ENCODE data around the gene EYA2.

EYA2 gene

DNA sequence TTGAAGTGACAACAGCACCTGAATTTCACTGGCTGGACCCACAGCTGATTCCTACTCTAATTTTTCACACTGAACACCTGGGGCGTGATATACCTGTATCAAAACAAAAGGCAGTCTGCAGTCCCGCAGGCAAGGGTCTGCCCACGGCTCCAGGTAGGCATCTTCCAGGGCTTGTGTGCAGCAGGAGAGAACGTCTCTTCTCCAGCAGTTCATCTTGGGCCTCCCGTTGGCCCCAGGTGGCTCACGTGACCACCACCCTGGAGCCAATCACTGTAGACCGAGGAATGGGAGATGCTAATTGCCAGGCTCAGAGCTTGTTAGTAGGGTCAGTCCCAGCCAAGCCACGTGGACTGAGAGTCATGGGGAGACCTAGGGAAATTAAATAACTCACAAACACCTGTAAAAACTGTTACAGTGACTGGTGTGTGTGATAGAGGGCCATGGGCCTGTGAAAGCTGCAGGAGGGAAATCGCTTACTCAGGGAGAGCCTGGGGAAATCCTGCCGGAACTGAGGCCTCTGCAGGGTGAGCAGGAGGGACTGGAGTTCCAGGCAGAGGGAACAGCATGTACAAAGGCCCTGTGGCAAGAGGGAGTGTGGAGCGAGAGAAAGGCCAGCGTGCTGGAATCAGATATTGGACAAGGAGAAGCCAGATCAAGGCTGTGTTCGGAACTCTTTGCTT, 83.4 kb downstream of the EYA2 start:
- in situ Hi-C loops (cut with MboI; ENCODE audit: low sequenced_read_pairs), result no loop called here
- no peaks in the 10 kb centered on the region for H3K9me3 ChIP-seq
- no peaks in the 10 kb centered on the region for H3K4me1 ChIP-seq
- DNase-seq (ENCODE audit: low spot score in 2 of 2), result no peak
- H3K27me3 ChIP-seq (ENCODE audit: low read depth), result peaks cover 3% of the 10 kb centered on the region; the same call in 1 of the 2 replicates
- H3K36me3 ChIP-seq (replicated peaks), result no peaks in the 10 kb centered on the region
- no peak overlapping the region for H3K4me3 ChIP-seq

DNA sequence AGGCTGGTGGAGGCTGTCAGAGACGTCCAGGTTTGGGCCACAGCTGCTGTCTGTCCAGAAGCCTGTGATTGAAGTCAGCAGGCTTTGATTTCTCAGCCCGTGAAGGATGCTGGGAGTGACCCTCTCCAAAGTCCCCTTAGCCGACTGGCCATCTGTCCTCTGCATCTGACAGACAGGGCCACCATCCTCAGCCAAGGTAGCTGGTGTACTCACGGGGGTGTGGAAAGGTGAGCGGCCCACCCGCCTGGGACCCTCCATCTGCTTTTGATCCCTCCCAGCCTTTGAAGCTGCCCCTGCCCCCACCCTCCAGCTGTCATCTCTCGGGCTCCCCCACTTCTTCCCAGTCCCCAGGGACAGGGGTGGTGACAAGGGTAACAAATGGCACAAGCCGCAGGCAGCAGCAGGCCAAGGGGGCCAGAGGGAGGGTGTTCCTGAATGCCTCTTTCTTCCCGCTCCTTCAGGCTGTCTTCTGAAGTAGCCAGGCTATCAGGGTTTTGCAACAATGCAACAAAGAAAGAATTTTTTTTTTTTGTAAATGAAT, 84.4 kb downstream of the EYA2 start:
- DNase-seq (ENCODE audit: low spot score in 2 of 2), result no peak
- in situ Hi-C loops (cut with MboI; ENCODE audit: low sequenced_read_pairs), result no loop called here
- Histone ChIP-seq H3K27me3 (ENCODE audit: low read depth) (no peaks in the 10 kb centered on the region), H3K4me3 (no peak overlapping the region), H3K36me3 (replicated peaks) (no peaks in the 10 kb centered on the region), H3K4me1 (no peaks in the 10 kb centered on the region), H3K9me3 (no peaks in the 10 kb centered on the region)

DNA sequence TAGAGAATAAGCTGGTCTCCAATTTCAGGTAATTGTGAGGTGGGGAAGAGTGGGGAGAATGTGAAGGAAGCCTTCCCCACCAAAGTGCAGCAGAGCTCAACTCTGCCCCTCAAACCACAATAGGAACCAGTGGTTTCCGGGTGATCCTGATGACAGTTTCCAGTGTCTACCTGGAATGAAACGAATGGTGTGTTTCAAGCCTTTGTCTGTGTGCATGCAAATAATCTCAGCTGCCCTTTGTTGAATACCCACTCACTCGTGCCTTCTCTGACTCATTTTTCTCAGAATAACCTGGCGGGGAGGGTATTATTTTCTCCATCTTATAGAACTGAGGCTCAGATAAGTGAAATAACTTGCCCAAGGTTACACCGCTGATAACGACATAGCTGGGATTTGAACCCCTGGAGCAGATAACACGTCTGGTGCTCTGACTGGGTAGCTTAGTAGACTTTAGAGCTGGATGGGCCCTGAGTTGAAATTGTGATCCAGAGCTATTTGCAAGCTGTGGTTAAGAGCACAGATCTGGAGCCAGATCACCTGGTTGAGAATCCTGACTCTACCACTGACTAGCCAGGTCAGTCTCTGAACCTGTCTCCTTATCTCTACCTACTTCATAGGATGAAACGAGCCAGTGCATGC, 85.1 kb downstream of the EYA2 start:
- DNase-seq (ENCODE audit: low spot score in 2 of 2), result no peak
- no peaks in the 10 kb centered on the region; the same call in 1 of the 2 replicates for H3K27me3 ChIP-seq (ENCODE audit: low read depth)
- no peaks in the 10 kb centered on the region for H3K36me3 ChIP-seq (replicated peaks)
- no peaks in the 10 kb centered on the region for H3K9me3 ChIP-seq
- H3K4me1 ChIP-seq, result no peaks in the 10 kb centered on the region
- no peak overlapping the region for H3K4me3 ChIP-seq
- in situ Hi-C loops (cut with MboI; ENCODE audit: low sequenced_read_pairs), result no loop called here

DNA sequence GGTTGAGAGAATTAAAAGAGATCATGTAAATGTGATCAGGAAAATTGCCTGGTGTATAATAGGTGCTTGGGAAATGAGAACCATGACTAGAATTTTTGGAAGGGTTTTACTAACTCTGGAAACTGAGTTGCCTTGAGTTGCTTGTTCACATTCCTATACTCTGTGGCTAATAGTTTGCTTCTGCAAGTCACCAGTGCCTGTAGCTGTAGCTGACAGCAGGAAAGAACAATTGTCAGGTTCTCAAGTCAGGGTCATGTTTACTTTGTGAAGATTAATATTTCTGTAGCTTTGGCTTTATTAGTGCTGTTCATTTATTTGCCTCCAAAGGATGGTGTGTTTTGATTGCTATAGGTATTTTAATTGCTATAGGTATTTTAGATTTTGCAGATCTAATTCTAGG, 86.5 kb downstream of the EYA2 start:
- Histone ChIP-seq H3K4me1 (no peaks in the 10 kb centered on the region), H3K9me3 (no peaks in the 10 kb centered on the region), H3K36me3 (replicated peaks) (no peaks in the 10 kb centered on the region), H3K4me3 (no peak overlapping the region), H3K27me3 (ENCODE audit: low read depth) (no peaks in the 10 kb centered on the region; the same call in 1 of the 2 replicates)
- in situ Hi-C loops (cut with MboI; ENCODE audit: low sequenced_read_pairs), result no loop called here
- no peak for DNase-seq (ENCODE audit: low spot score in 2 of 2)

DNA sequence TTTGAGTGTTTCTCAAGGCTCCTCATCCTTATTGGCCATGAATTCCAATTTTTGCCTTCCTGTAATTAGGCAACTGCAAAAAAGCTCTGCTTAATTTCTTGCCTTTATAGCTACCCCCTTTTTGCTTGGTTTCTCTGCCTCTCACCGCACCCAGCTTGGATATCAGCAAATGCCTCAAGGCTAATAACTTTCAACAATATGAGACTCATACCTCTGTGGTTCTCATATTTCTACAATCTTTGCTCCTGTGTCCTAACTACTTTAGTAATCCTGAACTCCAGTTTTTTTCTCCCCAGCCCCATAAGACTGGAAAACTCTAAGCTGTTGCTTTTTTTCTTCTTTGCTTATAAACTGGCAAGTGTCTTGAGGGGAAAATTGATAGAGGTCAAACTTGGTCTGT, 88.8 kb downstream of the EYA2 start:
- Histone ChIP-seq H3K9me3 (no peaks in the 10 kb centered on the region), H3K4me3 (no peak overlapping the region), H3K27me3 (ENCODE audit: low read depth) (no peaks in the 10 kb centered on the region; the same call in 1 of the 2 replicates), H3K4me1 (no peaks in the 10 kb centered on the region), H3K36me3 (replicated peaks) (no peaks in the 10 kb centered on the region)
- in situ Hi-C loops (cut with MboI; ENCODE audit: low sequenced_read_pairs), result no loop called here
- no peak for DNase-seq (ENCODE audit: low spot score in 2 of 2)

DNA sequence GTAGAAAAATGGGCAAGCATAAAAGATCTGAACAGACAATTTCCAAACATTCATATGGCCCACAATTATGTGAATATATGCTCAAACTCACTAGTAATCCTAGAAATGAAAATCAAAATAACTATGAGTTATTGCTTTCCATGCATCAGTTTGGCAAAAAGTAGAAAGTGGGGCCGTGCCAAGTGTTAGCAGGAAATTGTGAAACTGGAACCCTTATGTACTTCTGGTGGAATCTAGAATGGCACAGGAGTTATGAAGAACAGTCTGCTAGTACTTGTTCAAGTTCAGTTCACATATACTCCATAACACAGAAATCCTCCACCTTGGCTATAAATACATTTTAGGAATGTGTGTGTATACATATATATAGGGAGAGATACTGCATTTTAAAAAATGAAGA, 89.8 kb downstream of the EYA2 start:
- no peak overlapping the region for H3K4me3 ChIP-seq
- in situ Hi-C loops (cut with MboI; ENCODE audit: low sequenced_read_pairs), result no loop called here
- H3K27me3 ChIP-seq (ENCODE audit: low read depth), result no peaks in the 10 kb centered on the region; the same call in 1 of the 2 replicates
- H3K4me1 ChIP-seq, result no peaks in the 10 kb centered on the region
- H3K36me3 ChIP-seq (replicated peaks), result no peaks in the 10 kb centered on the region
- no peak for DNase-seq (ENCODE audit: low spot score in 2 of 2)
- no peaks in the 10 kb centered on the region for H3K9me3 ChIP-seq

DNA sequence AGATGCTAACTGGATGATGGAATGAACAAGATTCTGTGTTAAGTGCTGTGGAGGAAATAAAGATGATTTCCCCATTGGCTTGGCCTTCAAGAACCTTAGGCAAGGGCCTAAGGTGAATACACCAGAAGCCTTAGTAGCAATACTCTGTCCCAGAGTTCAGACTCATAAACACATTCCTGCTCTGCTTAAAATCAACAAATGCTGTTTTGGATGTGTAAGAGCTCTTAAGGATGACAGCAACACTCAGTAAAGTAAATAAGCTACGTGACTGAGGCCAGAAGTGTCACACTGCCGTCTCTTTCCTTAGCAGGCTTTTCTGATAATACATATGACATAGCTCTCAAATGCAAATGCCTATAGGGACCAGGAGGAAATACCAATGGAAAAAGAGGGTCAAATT, 90.6 kb downstream of the EYA2 start:
- no peaks in the 10 kb centered on the region for H3K9me3 ChIP-seq
- no peaks in the 10 kb centered on the region; the same call in 1 of the 2 replicates for H3K27me3 ChIP-seq (ENCODE audit: low read depth)
- DNase-seq (ENCODE audit: low spot score in 2 of 2), result no peak
- in situ Hi-C loops (cut with MboI; ENCODE audit: low sequenced_read_pairs), result no loop called here
- H3K36me3 ChIP-seq (replicated peaks), result no peaks in the 10 kb centered on the region
- no peak overlapping the region for H3K4me3 ChIP-seq
- H3K4me1 ChIP-seq, result no peaks in the 10 kb centered on the region

DNA sequence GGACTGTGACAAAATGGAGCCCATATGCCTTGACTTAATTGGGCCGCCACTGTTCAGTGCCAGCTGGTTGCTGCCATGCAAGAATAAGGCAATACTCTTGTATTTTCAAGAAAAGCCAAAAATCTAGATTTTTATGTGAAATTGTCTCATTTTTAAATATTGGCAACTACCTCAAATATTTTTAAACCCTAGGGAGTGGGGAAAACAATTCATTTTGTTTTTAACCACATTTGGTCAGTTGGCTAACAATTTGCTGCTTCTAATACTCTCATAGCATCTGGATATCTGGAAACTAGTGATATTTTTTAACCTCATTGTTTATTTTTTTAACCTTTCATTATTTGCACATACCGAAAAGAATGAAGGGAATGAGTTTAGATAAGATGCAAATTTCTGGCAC, 91.0 kb downstream of the EYA2 start:
- H3K9me3 ChIP-seq, result no peaks in the 10 kb centered on the region
- no peaks in the 10 kb centered on the region for H3K4me1 ChIP-seq
- no peak overlapping the region for H3K4me3 ChIP-seq
- H3K27me3 ChIP-seq (ENCODE audit: low read depth), result no peaks in the 10 kb centered on the region; the same call in 1 of the 2 replicates
- H3K36me3 ChIP-seq (replicated peaks), result no peaks in the 10 kb centered on the region
- DNase-seq (ENCODE audit: low spot score in 2 of 2), result no peak
- in situ Hi-C loops (cut with MboI; ENCODE audit: low sequenced_read_pairs), result no loop called here

DNA sequence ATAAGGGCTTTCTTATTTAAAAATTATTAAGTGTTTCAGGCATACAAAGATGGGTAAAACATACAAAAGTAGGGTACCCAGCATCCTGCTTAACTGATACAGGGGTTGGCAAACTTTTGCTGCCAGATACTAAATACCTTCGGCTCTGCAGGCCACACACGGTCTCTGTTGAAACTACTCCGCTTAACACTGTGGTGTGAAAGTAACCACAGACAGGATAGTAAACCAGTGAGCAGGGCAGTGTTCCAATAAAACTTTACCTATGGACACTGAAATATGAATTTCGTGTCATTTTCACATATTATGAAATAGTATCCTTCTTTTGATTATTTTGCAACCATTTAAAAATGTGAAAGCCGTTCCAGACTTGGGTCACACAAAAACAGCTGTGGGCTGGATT, 92.4 kb downstream of the EYA2 start:
- Histone ChIP-seq H3K27me3 (ENCODE audit: low read depth) (no peaks in the 10 kb centered on the region; the same call in 1 of the 2 replicates), H3K9me3 (no peaks in the 10 kb centered on the region), H3K36me3 (replicated peaks) (no peaks in the 10 kb centered on the region), H3K4me3 (no peak overlapping the region), H3K4me1 (no peaks in the 10 kb centered on the region)
- in situ Hi-C loops (cut with MboI; ENCODE audit: low sequenced_read_pairs), result no loop called here
- DNase-seq (ENCODE audit: low spot score in 2 of 2), result no peak

DNA sequence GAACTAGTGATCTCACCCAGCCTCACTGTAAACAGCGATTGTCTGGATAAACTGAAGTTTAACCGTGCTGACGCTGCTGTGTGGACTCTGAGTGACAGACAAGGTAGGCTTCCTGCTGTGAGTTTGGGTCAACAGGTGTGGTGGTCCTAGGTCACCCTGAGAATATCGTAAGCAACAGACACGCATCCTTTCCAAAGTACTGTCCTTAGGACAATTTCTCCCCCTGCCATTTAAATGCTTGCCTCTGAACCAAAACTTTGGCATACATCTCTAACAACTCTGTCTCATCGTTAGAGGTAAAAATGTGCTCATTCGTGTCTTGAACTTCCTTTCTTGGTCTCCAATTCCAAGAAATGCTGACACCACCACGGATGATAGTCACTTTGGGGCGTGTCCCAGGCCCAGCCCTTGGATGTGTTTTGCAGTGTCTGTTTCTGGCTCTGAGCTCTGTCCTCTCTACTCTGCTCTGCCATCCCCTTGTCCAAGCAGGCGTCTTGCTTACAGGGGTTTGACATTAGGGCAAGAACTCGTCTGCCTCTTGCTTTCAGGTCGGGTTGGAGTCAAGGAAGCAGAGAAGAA, 95.5 kb downstream of the EYA2 start:
- DNase-seq (ENCODE audit: low spot score in 2 of 2), result no peak
- H3K4me1 ChIP-seq, result no peaks in the 10 kb centered on the region
- no peaks in the 10 kb centered on the region for H3K9me3 ChIP-seq
- in situ Hi-C loops (cut with MboI; ENCODE audit: low sequenced_read_pairs), result no loop called here
- H3K4me3 ChIP-seq, result no peak overlapping the region
- H3K27me3 ChIP-seq (ENCODE audit: low read depth), result no peaks in the 10 kb centered on the region
- no peaks in the 10 kb centered on the region for H3K36me3 ChIP-seq (replicated peaks)

DNA sequence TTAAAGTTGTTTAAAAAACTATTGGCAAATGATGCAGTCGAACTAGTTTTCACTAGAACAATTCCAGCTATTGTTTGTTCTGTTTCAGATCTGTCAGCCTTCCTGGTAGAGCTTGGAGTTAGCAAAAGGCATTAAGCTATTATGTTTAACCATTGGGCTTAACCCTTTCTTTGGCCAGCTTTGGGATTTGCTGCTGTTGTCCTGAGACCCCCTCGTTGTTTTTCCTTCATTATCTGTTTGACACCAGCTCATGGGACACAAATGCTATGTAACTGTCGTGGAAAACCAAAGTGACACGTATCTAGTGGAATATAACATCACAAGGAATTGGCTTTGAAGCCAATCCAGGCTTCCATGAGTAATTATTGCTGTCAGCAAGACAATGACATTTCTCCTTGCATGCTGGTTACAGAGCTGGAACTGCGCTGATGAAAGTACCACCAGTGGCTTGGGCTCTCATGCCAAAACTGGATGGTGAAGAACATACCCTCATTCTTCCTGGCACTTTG, 96.0 kb downstream of the EYA2 start:
- no peaks in the 10 kb centered on the region for H3K9me3 ChIP-seq
- H3K36me3 ChIP-seq (replicated peaks), result no peaks in the 10 kb centered on the region
- H3K4me3 ChIP-seq, result no peak overlapping the region
- no peak for DNase-seq (ENCODE audit: low spot score in 2 of 2)
- in situ Hi-C loops (cut with MboI; ENCODE audit: low sequenced_read_pairs), result no loop called here
- no peaks in the 10 kb centered on the region for H3K4me1 ChIP-seq
- no peaks in the 10 kb centered on the region for H3K27me3 ChIP-seq (ENCODE audit: low read depth)

DNA sequence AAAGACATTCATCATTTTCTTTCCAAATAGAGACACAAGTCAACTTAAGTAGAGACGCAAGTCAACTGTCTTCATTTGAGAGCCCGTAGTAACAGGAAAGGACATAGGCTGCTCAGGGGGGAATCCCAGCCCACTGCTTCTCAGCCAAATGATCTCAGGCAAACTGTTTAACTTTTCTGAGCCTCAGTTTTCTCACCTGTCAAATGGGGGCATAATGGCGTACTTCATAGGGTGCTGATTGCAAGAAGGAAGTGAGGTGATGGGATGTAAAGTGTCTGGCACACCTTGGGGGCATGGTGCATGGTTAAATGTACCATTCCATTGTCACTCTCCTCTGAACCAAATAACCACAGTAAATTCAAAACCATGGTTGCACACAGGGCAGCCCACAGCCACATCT, 96.5 kb downstream of the EYA2 start:
- no peaks in the 10 kb centered on the region for H3K36me3 ChIP-seq (replicated peaks)
- peaks cover 2% of the 10 kb centered on the region; the same call in 1 of the 2 replicates for H3K27me3 ChIP-seq (ENCODE audit: low read depth)
- DNase-seq (ENCODE audit: low spot score in 2 of 2), result no peak
- H3K4me1 ChIP-seq, result no peaks in the 10 kb centered on the region
- in situ Hi-C loops (cut with MboI; ENCODE audit: low sequenced_read_pairs), result no loop called here
- H3K4me3 ChIP-seq, result no peak overlapping the region
- H3K9me3 ChIP-seq, result no peaks in the 10 kb centered on the region

DNA sequence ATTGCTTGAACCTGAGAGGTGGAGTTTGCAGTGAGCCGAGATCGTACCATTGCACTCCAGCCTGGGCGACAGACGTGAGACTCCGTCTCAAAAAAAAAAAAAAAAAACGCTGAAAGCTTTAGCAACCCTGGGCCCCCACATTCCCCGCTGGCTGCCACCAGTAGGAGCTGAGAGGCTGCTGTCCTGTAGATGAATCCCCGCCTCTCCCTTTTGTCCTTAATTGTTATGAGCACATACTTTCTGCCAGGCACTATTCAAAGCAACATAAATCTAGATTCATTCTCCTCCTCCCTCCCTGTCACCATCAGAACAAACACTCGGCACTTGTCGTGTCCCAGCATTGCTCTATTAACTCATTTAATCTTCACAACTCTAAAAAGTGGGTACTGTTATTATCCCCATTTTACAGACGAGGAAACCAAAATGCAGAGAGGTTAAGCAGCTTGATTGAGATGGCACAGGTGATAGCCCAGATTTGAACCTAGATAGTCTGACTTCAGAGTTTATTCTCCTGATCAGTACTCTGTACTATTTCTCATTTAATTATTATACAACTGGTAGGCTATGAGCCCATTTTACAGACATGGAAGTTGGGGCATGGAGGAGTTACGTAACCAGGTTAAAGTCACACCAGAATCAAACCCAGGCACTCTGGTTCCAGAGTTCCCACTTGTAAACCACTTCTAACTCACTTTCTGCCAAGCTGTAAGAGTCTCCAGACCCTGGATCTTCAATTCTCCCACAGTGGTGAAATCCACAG, 97.4 kb downstream of the EYA2 start:
- H3K4me3 ChIP-seq, result no peak overlapping the region
- H3K27me3 ChIP-seq (ENCODE audit: low read depth), result peaks cover 4% of the 10 kb centered on the region; the same call in 1 of the 2 replicates
- DNase-seq (ENCODE audit: low spot score in 2 of 2), result peak in 1 of 2 experiments; percentile 11
- no peaks in the 10 kb centered on the region for H3K9me3 ChIP-seq
- H3K4me1 ChIP-seq, result no peaks in the 10 kb centered on the region
- in situ Hi-C loops (cut with MboI; ENCODE audit: low sequenced_read_pairs), result no loop called here
- H3K36me3 ChIP-seq (replicated peaks), result no peaks in the 10 kb centered on the region
